ENCODE measurements around the gene TSPAN16.

GRCh38 chr19:11290256-11290655, 5.7 kb upstream of the TSPAN16 start:
- TF ChIP-seq POLR2AphosphoS5 (IDR thresholded peaks at IDR 0.05; ENCODE audit: insufficient read depth in 1 of 2, low read depth in 1 of 2): no peak
- TF ChIP-seq, protein P1, sequence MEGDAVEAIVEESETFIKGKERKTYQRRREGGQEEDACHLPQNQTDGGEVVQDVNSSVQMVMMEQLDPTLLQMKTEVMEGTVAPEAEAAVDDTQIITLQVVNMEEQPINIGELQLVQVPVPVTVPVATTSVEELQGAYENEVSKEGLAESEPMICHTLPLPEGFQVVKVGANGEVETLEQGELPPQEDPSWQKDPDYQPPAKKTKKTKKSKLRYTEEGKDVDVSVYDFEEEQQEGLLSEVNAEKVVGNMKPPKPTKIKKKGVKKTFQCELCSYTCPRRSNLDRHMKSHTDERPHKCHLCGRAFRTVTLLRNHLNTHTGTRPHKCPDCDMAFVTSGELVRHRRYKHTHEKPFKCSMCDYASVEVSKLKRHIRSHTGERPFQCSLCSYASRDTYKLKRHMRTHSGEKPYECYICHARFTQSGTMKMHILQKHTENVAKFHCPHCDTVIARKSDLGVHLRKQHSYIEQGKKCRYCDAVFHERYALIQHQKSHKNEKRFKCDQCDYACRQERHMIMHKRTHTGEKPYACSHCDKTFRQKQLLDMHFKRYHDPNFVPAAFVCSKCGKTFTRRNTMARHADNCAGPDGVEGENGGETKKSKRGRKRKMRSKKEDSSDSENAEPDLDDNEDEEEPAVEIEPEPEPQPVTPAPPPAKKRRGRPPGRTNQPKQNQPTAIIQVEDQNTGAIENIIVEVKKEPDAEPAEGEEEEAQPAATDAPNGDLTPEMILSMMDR (IDR thresholded peaks at IDR 0.05): no peak

All from vagina (tissue), 2 donors.